Measurements from ENCODE around the gene LRRK1.

Gene LRRK1

DNA sequence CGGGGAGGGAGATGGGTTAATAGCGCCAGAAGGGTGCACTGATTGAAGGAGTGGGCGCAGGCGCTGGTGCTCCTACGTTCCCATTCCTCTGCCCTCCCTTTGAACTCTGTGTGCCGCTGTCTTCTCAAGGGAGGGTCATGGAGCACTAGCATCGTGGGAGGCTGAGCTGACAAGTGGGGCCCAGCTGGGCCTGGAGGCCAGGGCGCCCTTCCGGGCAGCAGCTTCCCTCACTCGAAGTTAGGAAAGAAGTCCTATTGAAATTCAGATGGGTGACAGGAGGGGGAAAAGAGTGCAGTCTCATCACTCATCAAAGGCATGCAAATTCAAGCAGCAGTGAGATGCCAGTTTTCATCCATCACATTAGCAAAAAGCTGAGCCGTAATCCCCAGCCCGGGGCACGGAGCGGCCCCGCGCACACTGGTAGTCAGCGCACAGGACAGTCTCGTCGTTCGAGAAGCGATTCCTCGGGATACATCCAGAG lies 128.2 kb downstream of the LRRK1 start:
- no peak overlapping the region for H3K27ac ChIP-seq

DNA sequence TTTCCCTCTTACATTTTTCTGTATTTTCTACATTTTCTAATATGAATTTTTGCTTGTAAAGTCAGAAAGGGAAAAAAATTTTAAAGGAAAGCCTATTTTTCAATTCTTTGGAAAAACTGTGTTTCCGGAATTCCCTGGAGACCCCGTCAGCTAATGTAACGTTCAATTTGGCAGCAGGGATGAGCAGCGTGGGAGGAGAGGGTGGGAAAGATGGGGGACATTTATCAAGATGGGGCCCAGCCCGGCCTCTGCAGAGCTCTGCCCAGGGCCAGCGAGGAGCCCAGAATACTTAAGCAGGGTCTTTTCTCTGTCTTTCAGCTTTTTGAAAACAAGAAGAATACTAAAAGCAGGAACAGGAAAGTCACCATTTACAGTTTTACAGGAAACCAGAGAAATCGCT lies 129.0 kb downstream of the LRRK1 start:
- DNase-seq, result no peak
- no peak overlapping the region for H3K27ac ChIP-seq

More for the DNA sequence above, 128.2 kb downstream of the LRRK1 start:
- intact Hi-C loops (cut with DNase I; ENCODE audit: low total_unique reads), result no loop called here
- Histone ChIP-seq H3K36me3 (peaks cover 0 to 61% (median 29%) of the 10 kb centered on the region in 3 donors), H3K9me3 (no peaks in the 10 kb centered on the region), H3K27me3 (no peaks in the 10 kb centered on the region), H3K4me3 (no peak overlapping the region), H3K4me1 (no peaks in the 10 kb centered on the region)
- TF ChIP-seq, protein P1, sequence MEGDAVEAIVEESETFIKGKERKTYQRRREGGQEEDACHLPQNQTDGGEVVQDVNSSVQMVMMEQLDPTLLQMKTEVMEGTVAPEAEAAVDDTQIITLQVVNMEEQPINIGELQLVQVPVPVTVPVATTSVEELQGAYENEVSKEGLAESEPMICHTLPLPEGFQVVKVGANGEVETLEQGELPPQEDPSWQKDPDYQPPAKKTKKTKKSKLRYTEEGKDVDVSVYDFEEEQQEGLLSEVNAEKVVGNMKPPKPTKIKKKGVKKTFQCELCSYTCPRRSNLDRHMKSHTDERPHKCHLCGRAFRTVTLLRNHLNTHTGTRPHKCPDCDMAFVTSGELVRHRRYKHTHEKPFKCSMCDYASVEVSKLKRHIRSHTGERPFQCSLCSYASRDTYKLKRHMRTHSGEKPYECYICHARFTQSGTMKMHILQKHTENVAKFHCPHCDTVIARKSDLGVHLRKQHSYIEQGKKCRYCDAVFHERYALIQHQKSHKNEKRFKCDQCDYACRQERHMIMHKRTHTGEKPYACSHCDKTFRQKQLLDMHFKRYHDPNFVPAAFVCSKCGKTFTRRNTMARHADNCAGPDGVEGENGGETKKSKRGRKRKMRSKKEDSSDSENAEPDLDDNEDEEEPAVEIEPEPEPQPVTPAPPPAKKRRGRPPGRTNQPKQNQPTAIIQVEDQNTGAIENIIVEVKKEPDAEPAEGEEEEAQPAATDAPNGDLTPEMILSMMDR (IDR thresholded peaks at IDR 0.05), result no peak
- peak; percentile 10 to 35 for DNase-seq

DNA sequence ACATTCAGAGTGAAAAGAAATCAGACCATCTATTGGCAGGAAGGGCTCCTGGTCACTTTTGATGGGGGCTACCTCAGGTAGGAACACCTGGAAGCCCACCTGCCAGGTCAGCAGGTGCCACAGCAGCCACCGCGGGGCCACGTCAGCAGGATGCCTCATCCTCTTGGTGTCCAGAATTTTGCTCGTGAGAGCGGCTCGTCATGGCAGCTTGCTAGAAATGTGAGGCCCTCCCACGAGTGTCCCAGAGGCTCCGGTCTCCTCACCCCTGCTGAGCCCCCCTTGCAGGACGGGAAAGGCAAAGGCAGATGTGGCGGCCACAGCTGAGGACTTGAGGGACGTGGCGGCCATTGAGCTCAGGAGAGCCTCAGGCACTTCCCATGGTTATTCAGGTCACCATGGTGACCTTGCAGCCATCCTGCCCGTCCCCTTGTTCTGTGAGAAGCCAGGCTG lies 129.4 kb downstream of the LRRK1 start:
- H3K36me3 ChIP-seq, result peaks cover 4 to 73% (median 42%) of the 10 kb centered on the region in 3 donors
- no peak overlapping the region for H3K4me3 ChIP-seq
- H3K9me3 ChIP-seq, result no peaks in the 10 kb centered on the region
- H3K27me3 ChIP-seq, result no peaks in the 10 kb centered on the region
- intact Hi-C loops (cut with DNase I; ENCODE audit: low total_unique reads), result no loop called here
- peak in 1 of 2 donors; percentile 46 for DNase-seq
- H3K27ac ChIP-seq, result no peak overlapping the region
- TF ChIP-seq, protein P1 (IDR thresholded peaks at IDR 0.05), result no peak
- no peaks in the 10 kb centered on the region for H3K4me1 ChIP-seq

More for the DNA sequence above, 129.0 kb downstream of the LRRK1 start:
- H3K4me3 ChIP-seq, result no peak overlapping the region
- H3K27me3 ChIP-seq, result no peaks in the 10 kb centered on the region
- no peaks in the 10 kb centered on the region for H3K9me3 ChIP-seq
- no peaks in the 10 kb centered on the region for H3K4me1 ChIP-seq
- intact Hi-C loops (cut with DNase I; ENCODE audit: low total_unique reads), result no loop called here
- TF ChIP-seq, protein P1 (IDR thresholded peaks at IDR 0.05), result no peak
- peaks cover 3 to 69% (median 38%) of the 10 kb centered on the region in 3 donors for H3K36me3 ChIP-seq

DNA sequence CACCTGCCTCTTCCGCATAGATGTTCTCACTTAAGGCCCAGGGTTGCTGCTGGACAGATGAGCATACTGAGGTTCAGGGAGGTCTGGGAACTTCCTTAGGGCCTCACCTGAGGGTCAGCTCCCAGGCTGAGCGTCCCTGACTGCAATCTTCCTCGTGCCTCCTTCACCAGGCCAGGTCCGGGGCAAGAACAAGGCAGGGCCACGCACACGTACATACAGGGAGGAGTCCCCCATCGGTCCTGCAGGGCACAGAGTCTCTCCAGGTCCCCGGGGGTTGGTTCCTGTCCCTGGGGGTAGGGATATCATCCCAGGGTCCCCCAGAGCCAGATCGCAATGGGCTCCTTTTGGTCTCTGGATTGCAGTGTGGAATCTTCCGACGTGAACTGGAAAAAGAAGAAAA lies 130.1 kb downstream of the LRRK1 start:
- peaks cover 9 to 76% (median 45%) of the 10 kb centered on the region in 3 donors for H3K36me3 ChIP-seq
- H3K4me1 ChIP-seq, result no peaks in the 10 kb centered on the region
- no peaks in the 10 kb centered on the region for H3K9me3 ChIP-seq
- TF ChIP-seq, protein P1 (IDR thresholded peaks at IDR 0.05), result no peak
- no peaks in the 10 kb centered on the region for H3K27me3 ChIP-seq
- DNase-seq, result peak in 1 of 2 donors; percentile 54
- intact Hi-C loops (cut with DNase I; ENCODE audit: low total_unique reads), result no loop called here
- H3K4me3 ChIP-seq, result no peak overlapping the region
- H3K27ac ChIP-seq, result no peak overlapping the region

DNA sequence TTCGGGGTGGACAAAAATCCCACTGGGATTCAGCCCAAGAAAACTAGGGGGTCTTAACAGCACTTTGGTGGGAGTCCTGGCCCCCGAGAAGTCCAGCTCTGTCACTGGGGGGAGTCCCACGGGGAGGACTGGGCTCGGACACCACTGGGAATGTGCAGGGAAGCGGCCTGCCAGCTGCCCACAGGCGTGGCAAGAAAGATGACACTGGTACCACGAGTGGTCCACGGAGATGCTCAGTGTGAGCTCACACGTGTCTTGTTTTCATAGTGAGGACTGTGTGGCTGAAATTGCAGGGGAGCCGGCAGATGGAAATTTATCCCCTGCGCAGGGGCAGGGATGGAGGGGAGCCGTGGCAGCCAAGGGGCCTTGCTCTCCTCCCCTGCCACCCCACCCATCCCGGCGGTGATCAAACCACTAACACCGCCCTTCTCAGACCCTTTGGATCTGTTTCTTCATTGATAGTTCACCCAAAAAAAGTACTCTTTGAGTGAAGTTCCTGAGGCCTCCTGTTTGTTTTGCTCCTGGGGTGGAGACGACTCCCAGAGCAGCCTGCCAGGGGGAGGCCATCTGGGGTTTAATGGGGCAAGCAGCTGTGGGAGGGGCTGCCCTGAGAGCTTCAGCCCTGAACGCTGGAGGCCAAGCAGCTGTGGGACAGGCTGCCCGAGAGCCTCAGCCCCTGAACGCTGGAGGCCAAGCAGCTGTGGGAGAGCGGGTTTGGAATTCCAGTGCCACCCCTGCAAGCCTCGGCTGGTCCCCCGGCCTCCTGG lies 130.9 kb downstream of the LRRK1 start:
- no peaks in the 10 kb centered on the region for H3K9me3 ChIP-seq
- H3K4me1 ChIP-seq, result no peaks in the 10 kb centered on the region
- no peaks in the 10 kb centered on the region for H3K27me3 ChIP-seq
- DNase-seq, result peak in 1 of 2 donors; percentile 50
- TF ChIP-seq, protein P1 (IDR thresholded peaks at IDR 0.05), result no peak
- H3K27ac ChIP-seq, result no peak overlapping the region
- peaks cover 9 to 76% (median 50%) of the 10 kb centered on the region in 3 donors for H3K36me3 ChIP-seq
- H3K4me3 ChIP-seq, result no peak overlapping the region
- intact Hi-C loops (cut with DNase I; ENCODE audit: low total_unique reads), result no loop called here

All from tibial artery (tissue), 4 donors.